Epithelial cell of proximal tubule (primary cell): ENCODE results near the gene BTG4. TPM values are rescaled to one million over a fixed set of nuclear protein-coding genes. Genes with fewer than 3 reads are reported as not detected.
A peak's percentile ranks its signal among the peaks of the same experiment; 100 is the strongest.

Experiments used
- DNase-seq: peaks from one replicate; pipeline ENCODE4 v3.0.0-alpha.2; 2011; ENCODE audit warnings: low read depth
- H3K4me3 ChIP-seq: 2 replicates; pipeline ENCODE4 v1.5.1; 2011; ENCODE audit warnings: low read depth, mild to moderate bottlenecking, low read length
- total RNA-seq: library from RNA; depleted of rRNA; stranded (reverse); fragments of >200 nt; gene quantifications from 2 replicates; pipeline ENCODE4 v1.2.3, GENCODE V29; 2015
- TF ChIP-seq, protein P1 (sequence below): conservative IDR thresholded peaks from 2 replicates; pipeline ENCODE4 v1.5.1; 2012; ENCODE audit warnings: low read depth, mild to moderate bottlenecking, low read length

The BTG4 gene
- 0.22 TPM in 1 of 2 replicates, not detected in the other for total RNA-seq

DNA sequence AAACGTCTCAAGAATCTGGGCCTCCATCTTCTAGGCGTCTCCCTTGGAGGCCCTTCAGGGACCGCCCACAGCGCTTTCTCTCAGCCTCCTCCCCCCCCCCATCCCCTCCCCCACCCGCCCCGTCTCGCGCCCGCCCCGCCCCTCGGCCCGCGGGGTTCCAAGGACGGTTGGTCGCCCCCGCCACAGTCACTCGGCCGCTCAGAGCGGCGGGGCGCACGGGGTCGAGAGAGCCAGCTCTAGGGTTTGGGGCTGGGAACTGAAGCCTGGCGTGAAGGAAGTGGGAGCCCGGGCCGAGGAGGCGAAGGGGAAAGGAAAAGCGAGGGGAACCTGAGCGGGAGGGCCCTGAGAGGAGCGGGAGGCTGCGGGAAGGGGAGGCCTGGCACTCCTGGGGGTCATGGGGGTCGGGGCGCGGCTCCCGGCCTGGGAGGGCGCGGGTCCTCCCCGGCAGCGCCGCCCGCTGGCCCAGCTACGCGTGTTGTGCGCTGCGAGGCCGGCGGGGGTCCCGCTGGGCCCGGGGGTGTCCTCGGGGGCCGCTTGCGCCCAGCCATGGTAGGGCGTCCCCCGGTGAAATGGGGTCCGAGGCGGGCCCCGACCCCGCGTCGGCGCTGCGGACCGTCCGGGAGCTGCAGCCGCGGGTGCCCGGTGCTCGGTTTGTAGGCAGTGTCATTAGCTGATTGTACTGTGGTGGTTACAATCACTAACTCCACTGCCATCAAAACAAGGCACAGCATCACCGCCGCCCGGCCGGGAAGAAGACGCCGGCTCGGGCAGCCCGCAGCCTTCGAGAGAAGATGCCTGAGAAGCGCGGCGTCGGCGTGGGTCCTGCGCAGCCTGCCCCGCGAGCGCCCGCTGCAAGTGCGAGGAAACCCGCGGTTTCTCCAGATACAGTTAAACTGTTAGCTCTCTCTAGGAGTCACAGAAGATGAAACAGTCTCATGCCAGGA, at the start of gene BTG4:
TSS of gene BTG4 (minus strand) at position 91 of the 944 bp plus-strand sequence. CDS start 13,610 bp downstream, outside the sequence.
- DNase-seq: no peak
- peak within 1 kb of the TSS; percentile 48 for H3K4me3 ChIP-seq
- TF ChIP-seq, protein P1, sequence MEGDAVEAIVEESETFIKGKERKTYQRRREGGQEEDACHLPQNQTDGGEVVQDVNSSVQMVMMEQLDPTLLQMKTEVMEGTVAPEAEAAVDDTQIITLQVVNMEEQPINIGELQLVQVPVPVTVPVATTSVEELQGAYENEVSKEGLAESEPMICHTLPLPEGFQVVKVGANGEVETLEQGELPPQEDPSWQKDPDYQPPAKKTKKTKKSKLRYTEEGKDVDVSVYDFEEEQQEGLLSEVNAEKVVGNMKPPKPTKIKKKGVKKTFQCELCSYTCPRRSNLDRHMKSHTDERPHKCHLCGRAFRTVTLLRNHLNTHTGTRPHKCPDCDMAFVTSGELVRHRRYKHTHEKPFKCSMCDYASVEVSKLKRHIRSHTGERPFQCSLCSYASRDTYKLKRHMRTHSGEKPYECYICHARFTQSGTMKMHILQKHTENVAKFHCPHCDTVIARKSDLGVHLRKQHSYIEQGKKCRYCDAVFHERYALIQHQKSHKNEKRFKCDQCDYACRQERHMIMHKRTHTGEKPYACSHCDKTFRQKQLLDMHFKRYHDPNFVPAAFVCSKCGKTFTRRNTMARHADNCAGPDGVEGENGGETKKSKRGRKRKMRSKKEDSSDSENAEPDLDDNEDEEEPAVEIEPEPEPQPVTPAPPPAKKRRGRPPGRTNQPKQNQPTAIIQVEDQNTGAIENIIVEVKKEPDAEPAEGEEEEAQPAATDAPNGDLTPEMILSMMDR: peak; percentile 16

DNA sequence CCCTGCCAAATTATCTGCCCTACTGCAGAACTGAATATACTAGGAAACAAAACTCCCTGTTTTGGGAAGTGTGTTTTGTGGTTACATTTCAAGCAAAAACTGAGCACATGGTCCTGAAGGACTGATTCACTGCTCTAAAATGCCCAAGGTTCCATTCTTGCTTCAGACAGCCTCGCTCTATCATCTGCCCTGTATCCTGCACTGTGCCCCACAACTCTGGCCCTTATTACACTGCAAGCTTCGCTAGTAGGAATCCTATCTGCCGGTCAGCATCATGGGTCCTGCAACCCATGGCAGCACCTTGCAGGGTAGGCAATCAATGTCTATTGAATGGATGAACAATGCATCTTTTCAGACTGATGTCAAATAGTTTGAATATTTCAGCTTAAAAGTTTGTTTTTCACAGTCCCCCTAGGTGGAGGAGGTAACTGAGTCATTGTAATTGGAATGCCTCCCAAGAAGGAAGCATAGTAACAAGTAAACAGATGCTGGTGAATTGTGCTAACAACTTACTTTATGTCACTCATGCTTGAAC, 49.7 kb upstream of the BTG4 start:
- peak; percentile 80 for DNase-seq
- TF ChIP-seq, protein P1: no peak
- no peak overlapping the region for H3K4me3 ChIP-seq

DNA sequence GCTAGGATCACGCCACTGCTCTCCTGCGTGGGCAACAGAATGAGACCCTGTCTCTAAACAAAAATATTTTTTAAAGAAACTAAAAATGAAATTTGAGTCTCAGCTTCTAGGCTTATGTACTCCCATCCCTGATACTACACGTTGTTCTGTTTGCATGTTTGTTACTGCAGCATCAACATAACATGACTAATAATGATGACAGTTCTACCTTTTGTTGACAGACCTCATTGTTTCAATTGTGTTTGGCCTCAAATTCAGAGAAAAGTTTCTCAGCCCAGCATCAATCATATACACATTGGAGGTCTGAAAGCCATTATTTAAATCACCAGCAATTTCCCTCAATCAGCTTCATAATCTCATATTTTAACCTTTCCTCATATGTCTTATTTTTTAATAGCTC, 49.1 kb upstream of the BTG4 start:
- no peak for DNase-seq
- TF ChIP-seq, protein P1: no peak
- no peak overlapping the region for H3K4me3 ChIP-seq

DNA sequence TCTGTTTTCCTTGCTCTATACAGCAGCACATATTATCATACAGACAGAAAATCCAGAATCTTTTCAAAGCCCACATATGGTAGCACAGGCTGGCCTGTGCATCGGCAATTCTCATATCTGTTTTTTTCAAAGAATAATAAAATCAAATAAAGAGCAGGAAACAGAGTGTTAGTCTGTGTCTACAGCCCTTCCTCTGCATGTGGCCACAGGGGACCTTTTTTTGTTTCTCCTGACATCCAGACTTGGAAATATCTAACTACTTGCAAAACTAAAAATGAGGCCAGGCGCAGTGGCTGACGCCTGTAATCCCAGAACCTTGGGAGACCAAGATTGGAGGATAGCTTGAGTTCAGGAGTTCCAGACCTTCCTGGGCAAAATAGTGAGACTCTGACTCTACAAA, 48.6 kb upstream of the BTG4 start:
- TF ChIP-seq, protein P1: no peak
- DNase-seq: no peak
- H3K4me3 ChIP-seq: no peak overlapping the region

DNA sequence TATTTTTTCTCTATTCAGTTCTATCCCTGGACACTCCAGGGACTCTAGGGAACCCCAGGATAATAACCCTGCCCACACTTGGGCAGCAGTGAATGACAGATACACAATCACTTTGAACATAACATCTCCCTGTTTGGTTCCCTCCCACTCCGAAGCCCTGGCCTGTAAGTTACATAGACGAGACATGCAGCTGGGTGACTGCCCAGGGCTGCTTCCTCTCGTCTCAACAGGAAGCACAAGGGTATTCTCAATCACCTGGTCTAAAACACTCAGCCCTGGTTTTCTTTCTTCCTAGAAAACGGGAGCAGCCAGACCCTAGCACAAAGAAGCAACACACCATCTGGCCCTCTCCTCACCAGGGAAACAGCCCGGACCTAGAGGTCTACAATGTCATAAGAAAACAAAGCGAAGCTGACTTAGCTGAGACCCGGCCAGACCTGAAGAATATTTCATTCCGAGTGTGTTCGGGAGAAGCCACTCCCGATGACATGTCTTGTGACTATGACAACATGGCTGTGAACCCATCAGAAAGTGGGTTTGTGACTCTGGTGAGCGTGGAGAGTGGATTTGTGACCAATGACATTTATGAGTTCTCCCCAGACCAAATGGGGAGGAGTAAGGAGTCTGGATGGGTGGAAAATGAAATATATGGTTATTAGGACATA, 47.7 kb upstream of the BTG4 start:
- TF ChIP-seq, protein P1: no peak
- no peak overlapping the region for H3K4me3 ChIP-seq
- no peak for DNase-seq

DNA sequence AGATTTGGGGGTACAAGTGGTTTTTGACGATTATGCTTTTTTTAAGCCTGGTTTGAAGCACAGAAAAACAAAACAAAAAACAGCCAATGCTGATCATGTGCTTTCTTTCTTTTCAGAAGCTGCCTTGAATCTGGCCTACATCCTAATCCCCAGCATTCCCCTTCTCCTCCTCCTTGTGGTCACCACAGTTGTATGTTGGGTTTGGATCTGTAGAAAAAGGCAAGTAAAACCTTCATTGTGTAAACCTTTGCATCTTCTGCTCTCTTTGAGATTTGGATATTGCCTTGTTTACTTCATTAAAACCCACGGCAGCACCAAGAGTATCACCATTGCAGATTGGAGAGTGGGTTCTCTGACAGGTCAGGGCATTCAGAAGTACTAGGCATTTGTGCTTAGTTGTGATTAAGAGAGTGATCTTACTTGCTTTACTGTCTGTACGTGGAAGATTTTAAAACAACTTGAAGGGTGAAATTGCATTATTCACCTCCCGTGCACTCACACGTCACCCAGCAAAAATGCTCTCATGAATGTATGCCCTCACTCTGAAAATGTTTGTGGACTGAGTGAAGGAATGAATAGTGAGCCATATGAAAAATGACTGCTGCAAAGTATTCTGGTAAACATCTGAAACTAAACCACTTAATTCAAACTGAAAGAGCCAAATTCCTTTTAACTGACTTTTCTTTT, 45.4 kb upstream of the BTG4 start:
- TF ChIP-seq, protein P1: no peak
- DNase-seq: no peak

More for the DNA sequence above, 45.4 kb upstream of the BTG4 start:
- no peak overlapping the region for H3K4me3 ChIP-seq
